Measurements from ENCODE around the gene HTR1D. TPM values are rescaled to one million over a fixed set of nuclear protein-coding genes. Genes with fewer than 3 reads are reported as not detected.

The HTR1D gene
- total RNA-seq, 1 donor: 0.86 TPM

- no peak overlapping the region for H3K4me3 ChIP-seq (ENCODE audit: low read depth, low read length)
- no peak for DNase-seq (ENCODE audit: low read depth)
- TF ChIP-seq CTCF (IDR thresholded peaks at IDR 0.05; ENCODE audit: insufficient read depth, low read depth, low read length): no peak
These were observed 37.4 kb downstream of the HTR1D start for GRCh38 chr1:23179862-23180261.

- no peak overlapping the region for H3K4me3 ChIP-seq (ENCODE audit: low read depth, low read length)
- peak; percentile 44 for TF ChIP-seq CTCF (IDR thresholded peaks at IDR 0.05; ENCODE audit: insufficient read depth, low read depth, low read length)
- peak; percentile 53 for DNase-seq (ENCODE audit: low read depth)
These were observed 38.4 kb downstream of the HTR1D start for GRCh38 chr1:23178950-23179349.

GRCh38 chr1:23178414-23178813 lies 38.9 kb downstream of the HTR1D start:
- TF ChIP-seq CTCF (IDR thresholded peaks at IDR 0.05; ENCODE audit: insufficient read depth, low read depth, low read length): no peak
- no peak for DNase-seq (ENCODE audit: low read depth)

GRCh38 chr1:23177438-23178380 lies 39.6 kb downstream of the HTR1D start:
- DNase-seq (ENCODE audit: low read depth): peak; percentile 87
- TF ChIP-seq CTCF (IDR thresholded peaks at IDR 0.05; ENCODE audit: insufficient read depth, low read depth, low read length): no peak
- H3K4me3 ChIP-seq (ENCODE audit: low read depth, low read length): peak overlapping the region; percentile 58

More at GRCh38 chr1:23178414-23178813, 38.9 kb downstream of the HTR1D start:
- no peak overlapping the region for H3K4me3 ChIP-seq (ENCODE audit: low read depth, low read length)

GRCh38 chr1:23177031-23177430 lies 40.3 kb downstream of the HTR1D start:
- TF ChIP-seq CTCF (IDR thresholded peaks at IDR 0.05; ENCODE audit: insufficient read depth, low read depth, low read length): no peak
- DNase-seq (ENCODE audit: low read depth): no peak

GRCh38 chr1:23174426-23175110 lies 42.7 kb downstream of the HTR1D start:
- TF ChIP-seq CTCF (IDR thresholded peaks at IDR 0.05; ENCODE audit: insufficient read depth, low read depth, low read length): no peak
- H3K4me3 ChIP-seq (ENCODE audit: low read depth, low read length): no peak overlapping the region
- no peak for DNase-seq (ENCODE audit: low read depth)

More at GRCh38 chr1:23177031-23177430, 40.3 kb downstream of the HTR1D start:
- H3K4me3 ChIP-seq (ENCODE audit: low read depth, low read length): peak overlapping the region; percentile 58

Measured in fibroblast of villous mesenchyme (primary cell).